Activated CD8-positive, alpha-beta T cell treated with anti-CD3 and anti-CD28 coated beads for 36 hours (primary cell): ENCODE results near the gene SURF2. TPM values are rescaled to one million over a fixed set of nuclear protein-coding genes. Genes with fewer than 3 reads are reported as not detected.

Experiments used
- ATAC-seq: fragments of 200-7000 bp; cut with Tn5 transposase; one replicate; pipeline ENCODE4 v1.10.0; 2021; ENCODE audit warnings: mild to moderate bottlenecking, moderate library complexity
- CTCF ChIA-PET: fragments of 350-600 bp; sonication (Branson Sonifier 250); formaldehyde crosslinking; loops from one replicate; lab custom pipeline; 2021; ENCODE audit warnings: antibody characterized with exemption; lab: Charles Lee
- POLR2A ChIA-PET: fragments of 350-600 bp; sonication (Branson Sonifier 250); formaldehyde crosslinking; loops from one replicate; lab custom pipeline; 2021; ENCODE audit warnings: antibody characterized with exemption; lab: Charles Lee
- DNase-seq: peaks from one replicate; pipeline ENCODE4 v3.0.0-alpha.2; 2020
- H3K27ac Mint-ChIP-seq: one replicate; pipeline ENCODE4 v1.8.0; 2021; ENCODE audit warnings: mild to moderate bottlenecking, mixed read lengths
- H3K27me3 Mint-ChIP-seq: one replicate; pipeline ENCODE4 v1.8.0; 2021; ENCODE audit warnings: mixed read lengths
- H3K36me3 Mint-ChIP-seq: one replicate; pipeline ENCODE4 v1.8.0; 2021; ENCODE audit warnings: low read depth, mixed read lengths
- H3K4me1 Mint-ChIP-seq: one replicate; pipeline ENCODE4 v1.8.0; 2021; ENCODE audit warnings: low read depth, mixed read lengths
- H3K4me3 Mint-ChIP-seq: one replicate; pipeline ENCODE4 v1.8.0; 2021; ENCODE audit warnings: mild to moderate bottlenecking, moderate library complexity, mixed read lengths
- H3K9me3 Mint-ChIP-seq: one replicate; pipeline ENCODE4 v1.8.0; 2021; ENCODE audit warnings: mixed read lengths
- intact Hi-C: fragments of 100-400 bp; cut with micrococcal nuclease; formaldehyde crosslinking; loops from one replicate; pipeline ENCODE4 v1.10.0; 2022
- total RNA-seq, 2 experiments: library from RNA; stranded (reverse); gene quantifications; one replicate each; pipeline ENCODE4 v1.2.3, GENCODE V29; 2021
- TF ChIP-seq, protein P1 (sequence below): fragments of 200-600 bp; IDR thresholded peaks from one replicate; pipeline ENCODE4 v1.8.0; 2022; ENCODE audit warnings: antibody characterized with exemption, mild to moderate bottlenecking

The SURF2 gene
- total RNA-seq, 2 experiments from 2014 or later = 14.6 to 21.5 TPM

GRCh38 chr9:133368249-133368881 is 12.0 kb downstream of the SURF2 start:
- Mint-ChIP-seq H3K27ac (peak overlapping the region; percentile 98), H3K9me3 (no peaks in the 10 kb centered on the region), H3K4me3 (peak overlapping the region; percentile 79), H3K27me3 (no peaks in the 10 kb centered on the region), H3K4me1 (peaks cover 61% of the 10 kb centered on the region), H3K36me3 (peaks cover 84% of the 10 kb centered on the region)
- ChIA-PET POLR2A (interaction anchor here (1.5 to 28.8 kb wide), 2 partner anchors 9 to 19 kb away, joined by 5 to 872 read pairs; partner anchors contain the start of genes MED22, RPL7A, SURF1 and SURF2), CTCF (interaction anchor here (1.1 kb wide), 1 partner anchor 17 kb away, joined by 4 read pairs; no protein-coding TSS in a partner anchor)
- ATAC-seq (no peak), DNase-seq (no peak)
- TF ChIP-seq, protein P1, sequence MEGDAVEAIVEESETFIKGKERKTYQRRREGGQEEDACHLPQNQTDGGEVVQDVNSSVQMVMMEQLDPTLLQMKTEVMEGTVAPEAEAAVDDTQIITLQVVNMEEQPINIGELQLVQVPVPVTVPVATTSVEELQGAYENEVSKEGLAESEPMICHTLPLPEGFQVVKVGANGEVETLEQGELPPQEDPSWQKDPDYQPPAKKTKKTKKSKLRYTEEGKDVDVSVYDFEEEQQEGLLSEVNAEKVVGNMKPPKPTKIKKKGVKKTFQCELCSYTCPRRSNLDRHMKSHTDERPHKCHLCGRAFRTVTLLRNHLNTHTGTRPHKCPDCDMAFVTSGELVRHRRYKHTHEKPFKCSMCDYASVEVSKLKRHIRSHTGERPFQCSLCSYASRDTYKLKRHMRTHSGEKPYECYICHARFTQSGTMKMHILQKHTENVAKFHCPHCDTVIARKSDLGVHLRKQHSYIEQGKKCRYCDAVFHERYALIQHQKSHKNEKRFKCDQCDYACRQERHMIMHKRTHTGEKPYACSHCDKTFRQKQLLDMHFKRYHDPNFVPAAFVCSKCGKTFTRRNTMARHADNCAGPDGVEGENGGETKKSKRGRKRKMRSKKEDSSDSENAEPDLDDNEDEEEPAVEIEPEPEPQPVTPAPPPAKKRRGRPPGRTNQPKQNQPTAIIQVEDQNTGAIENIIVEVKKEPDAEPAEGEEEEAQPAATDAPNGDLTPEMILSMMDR = no peak
- intact Hi-C loops = no loop called here

GRCh38 chr9:133369422-133369821 is 13.1 kb downstream of the SURF2 start:
- ChIA-PET POLR2A (interaction anchor here (3.9 to 28.8 kb wide), 2 partner anchors 20 to 47 kb away, joined by 33 to 872 read pairs; partner anchors contain the start of genes MED22, REXO4, RPL7A and SURF1), CTCF (no interaction called here)
- Mint-ChIP-seq H3K27ac (peak overlapping the region; percentile 98), H3K36me3 (peaks cover 80% of the 10 kb centered on the region), H3K4me1 (peaks cover 62% of the 10 kb centered on the region), H3K4me3 (peak overlapping the region; percentile 79), H3K9me3 (no peaks in the 10 kb centered on the region), H3K27me3 (no peaks in the 10 kb centered on the region)
- TF ChIP-seq, protein P1 = no peak
- no peak for ATAC-seq
- intact Hi-C loops = no loop called here
- no peak for DNase-seq

DNA sequence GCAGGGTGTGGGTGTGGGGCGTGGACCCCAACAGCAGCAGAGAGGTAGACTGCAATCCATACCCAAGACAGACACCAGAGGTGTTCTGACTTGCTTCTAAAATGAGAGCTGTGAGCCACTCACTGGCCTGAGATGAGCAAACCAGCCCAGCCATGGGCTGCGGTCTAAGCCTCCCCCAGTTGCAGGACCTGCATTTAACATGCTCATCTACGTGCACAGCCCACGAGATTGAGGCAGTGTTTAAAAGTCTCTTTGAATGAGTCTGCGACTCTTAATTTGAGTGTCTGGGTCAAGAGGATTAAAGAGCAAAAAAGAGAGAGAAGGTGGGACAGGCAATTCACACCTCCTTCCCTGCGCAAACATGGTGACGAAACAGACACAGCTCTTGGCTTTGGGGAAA is 13.6 kb downstream of the SURF2 start:
- H3K27ac Mint-ChIP-seq = peak overlapping the region; percentile 98
- ChIA-PET CTCF (interaction anchor here (1.7 kb wide), 1 partner anchor 30 kb away, joined by 6 read pairs; no protein-coding TSS in a partner anchor), POLR2A (interaction anchor here (1.4 to 28.8 kb wide), 3 partner anchors 21 to 89 kb away, joined by 4 to 872 read pairs (median 33); partner anchors contain the start of genes CACFD1, MED22, REXO4 and RPL7A)
- peaks cover 66% of the 10 kb centered on the region for H3K4me1 Mint-ChIP-seq
- H3K36me3 Mint-ChIP-seq = peaks cover 84% of the 10 kb centered on the region
- peak; percentile 5 for ATAC-seq
- TF ChIP-seq, protein P1 = no peak
- peak; percentile 70 for DNase-seq
- intact Hi-C loops = loop anchor here (2.0 to 10.0 kb wide), 2 partner anchors 17 to 115 kb away; no protein-coding TSS in a partner anchor
- H3K9me3 Mint-ChIP-seq = no peaks in the 10 kb centered on the region
- H3K27me3 Mint-ChIP-seq = no peaks in the 10 kb centered on the region
- H3K4me3 Mint-ChIP-seq = peak overlapping the region; percentile 79

DNA sequence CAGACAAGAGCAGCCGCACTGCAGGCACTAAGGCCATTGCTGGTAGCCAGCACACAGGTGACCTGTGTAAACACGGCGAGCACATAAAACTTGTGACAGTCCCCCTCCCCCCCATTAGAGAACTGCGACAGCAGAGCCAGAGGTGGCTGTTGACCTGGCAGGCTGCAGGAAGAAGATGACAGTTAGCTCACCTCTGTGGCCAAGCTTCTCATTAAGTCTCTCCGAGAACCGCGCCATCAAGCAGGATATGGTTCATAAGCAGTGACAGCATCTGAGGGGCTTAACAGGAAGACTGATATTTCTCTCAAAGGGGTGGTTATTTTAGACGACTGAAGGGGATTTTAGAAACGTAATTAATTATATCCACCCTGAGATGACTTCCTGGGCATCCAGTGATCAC is 14.3 kb downstream of the SURF2 start:
- Mint-ChIP-seq H3K4me1 (peaks cover 66% of the 10 kb centered on the region), H3K36me3 (peaks cover 80% of the 10 kb centered on the region), H3K27me3 (no peaks in the 10 kb centered on the region), H3K9me3 (no peaks in the 10 kb centered on the region), H3K27ac (peak overlapping the region; percentile 98), H3K4me3 (peak overlapping the region; percentile 79)
- ChIA-PET POLR2A (interaction anchor here (0.6 to 28.8 kb wide), 8 partner anchors 8 to 330 kb away, joined by 3 to 872 read pairs (median 5); partner anchors contain the start of genes CACFD1, MED22, REXO4 and RPL7A), CTCF (interaction anchor here (0.9 to 3.2 kb wide), 14 partner anchors 8 to 189 kb away, joined by 3 to 38 read pairs (median 6); partner anchors contain the start of genes SURF1 and SURF2)
- TF ChIP-seq, protein P1 = no peak
- ATAC-seq = peak; percentile 53
- peak; percentile 81 for DNase-seq
- intact Hi-C loops = loop anchor here (2.0 to 10.0 kb wide), 2 partner anchors 18 to 114 kb away; no protein-coding TSS in a partner anchor
